ENCODE measurements around the gene LRRC43.

LRRC43 gene

DNA sequence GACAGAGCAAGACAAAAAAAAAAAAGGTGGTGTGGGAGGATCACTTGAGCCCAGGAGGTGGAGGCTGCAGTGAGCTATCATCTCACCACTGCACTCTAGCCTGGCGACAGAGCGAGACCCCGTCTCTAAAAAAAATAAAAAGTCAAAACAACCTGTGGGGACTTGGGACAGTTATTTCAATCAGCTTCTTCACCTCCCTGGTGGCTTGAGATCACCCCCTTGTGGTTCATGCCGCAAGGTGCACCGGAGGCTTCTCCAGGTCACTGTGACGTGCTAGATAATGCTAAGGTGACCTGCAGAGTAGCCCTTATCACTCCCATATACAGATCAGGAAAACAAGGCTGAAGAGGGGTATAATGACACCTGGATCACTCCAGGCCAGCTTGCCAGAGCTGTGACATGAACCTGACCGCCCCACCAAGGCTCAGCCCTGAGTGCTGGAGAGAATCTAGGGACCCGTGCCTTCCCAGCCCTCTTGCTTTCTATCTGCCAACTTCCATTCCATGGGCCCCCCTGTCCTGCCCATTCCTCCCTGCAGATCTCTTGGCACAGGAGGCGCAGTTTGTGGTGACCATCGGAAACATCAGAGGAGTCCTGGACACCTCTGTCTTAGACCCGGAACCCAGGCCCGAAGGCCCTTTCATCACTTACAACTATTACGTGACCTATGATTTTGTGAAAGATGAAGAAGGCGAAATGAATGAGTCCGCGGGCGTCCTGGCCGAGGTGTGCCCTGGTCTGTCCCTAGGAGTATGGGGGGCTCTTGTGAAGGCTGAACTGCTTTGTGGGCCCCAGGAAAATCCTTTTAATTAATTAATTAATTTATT, 8.1 kb downstream of the LRRC43 start:
- H3K4me3 ChIP-seq (ENCODE audit: low read depth, low read length): no peak overlapping the region

DNA sequence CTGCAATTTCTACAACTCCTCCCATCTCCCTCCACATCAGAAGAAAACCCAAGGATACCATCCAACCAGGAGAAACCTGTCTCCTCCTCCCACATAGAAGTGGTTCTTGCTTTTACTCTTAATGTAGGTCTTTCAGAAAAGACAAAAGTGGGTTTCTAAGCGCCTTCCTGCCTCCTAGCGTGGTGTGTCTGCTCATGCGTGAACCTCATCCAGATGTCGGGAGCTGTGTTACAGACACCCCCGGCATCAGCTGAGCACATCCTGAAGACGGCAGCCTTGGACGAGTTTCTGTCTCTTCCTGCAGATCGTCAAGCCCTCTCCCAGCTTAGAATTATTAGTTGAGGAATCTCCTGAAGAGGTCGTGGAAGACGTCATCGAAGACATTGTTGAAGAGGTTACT, 9.5 kb downstream of the LRRC43 start:
- H3K4me3 ChIP-seq (ENCODE audit: low read depth, low read length): no peak overlapping the region

DNA sequence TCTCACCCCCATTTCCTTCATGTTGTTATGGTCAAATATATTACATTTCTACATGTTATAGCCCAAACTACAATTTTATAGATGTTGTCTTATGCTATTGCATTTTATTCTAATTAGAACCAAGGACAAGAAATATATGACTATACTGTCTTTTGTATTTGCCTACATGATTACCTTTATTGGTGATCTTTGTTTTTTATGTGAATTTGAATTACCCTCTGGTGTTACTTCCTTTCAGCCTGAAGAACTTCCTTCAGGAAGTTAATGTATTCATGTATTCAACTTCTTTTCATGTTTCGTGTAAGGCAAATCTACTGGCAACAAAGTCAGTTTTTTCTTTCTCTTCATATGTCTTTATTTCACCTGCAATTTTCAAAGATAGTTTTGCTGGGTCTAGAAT, 11.9 kb downstream of the LRRC43 start:
- H3K4me3 ChIP-seq (ENCODE audit: low read depth, low read length): no peak overlapping the region

DNA sequence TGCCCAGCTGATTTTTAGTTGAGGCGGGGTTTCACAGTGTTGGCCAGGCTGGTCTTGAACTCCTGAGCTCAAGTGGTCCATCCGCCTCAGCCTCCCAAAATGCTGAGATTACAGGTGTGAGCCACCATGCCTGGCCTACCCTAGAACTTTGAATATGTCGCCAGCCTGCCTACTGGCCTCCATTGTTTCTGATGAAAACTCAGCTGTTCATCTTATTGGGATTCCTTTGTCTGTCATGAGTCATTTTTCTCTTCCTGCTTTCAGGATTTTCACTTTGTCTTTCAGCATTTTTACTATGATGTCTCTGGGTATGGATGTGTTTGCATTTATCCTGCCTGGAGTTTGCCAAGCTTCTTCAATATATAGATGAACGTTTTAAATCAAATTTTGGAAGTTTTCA, 12.5 kb downstream of the LRRC43 start:
- no peak overlapping the region for H3K4me3 ChIP-seq (ENCODE audit: low read depth, low read length)

DNA sequence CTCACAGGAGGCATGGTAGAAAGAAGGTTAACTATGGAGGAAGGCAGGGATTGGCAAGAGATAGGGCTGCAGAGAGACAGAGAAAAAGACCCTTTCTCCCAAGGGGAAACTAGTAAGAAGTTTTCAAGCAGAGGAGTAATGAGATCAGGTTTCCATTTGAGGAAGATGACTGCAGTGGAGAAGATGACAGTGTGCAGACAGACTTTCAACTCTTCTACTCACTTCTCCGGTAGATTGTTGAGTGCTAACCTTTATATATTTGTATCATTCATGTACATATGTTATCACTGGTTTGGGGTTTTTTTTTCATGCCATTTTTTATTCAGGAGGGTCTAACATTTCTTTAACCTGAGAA, 14.7 kb downstream of the LRRC43 start:
- no peak overlapping the region for H3K4me3 ChIP-seq (ENCODE audit: low read depth, low read length)

DNA sequence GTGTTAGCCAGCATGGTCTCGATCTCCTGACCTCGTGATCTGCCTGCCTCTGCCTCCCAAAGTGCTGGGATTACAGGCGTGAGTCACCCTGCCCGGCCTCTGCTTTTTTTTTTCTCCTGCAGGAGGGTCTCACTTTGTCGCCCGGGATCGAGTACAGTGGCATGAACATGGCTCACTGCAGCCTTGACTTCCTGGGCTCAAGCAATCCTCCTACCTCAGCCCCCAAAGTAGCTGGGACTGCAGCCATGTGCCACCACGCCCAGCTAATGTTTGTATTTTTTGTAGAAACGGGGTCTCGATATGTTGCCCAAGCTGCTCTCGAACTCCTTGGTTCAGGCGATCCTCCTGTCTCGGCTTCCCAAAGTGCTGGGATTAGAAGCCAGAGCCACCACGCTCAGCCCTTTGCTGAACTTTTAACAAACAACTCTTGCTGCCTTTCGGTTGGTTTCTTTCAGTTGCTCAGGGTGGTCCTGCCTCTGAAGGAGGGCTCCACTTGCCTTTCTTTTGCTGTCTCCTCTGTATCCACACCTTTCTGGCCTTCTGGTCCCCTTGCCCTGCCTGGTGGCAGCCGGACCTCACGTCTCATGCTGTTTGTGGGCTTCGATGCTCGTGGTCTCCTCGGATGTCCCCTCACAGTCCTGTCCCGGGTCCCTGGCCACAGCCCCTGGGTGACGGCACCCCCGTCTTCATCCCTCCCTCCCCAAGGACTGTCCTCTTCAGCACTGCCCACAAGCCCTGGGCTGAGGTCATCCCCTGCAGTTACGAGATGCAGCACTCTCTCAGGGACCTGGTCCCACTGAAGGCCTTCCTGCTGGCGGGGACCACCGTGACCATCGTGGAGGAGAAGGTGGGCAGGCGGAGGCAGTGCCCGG, 16.8 kb downstream of the LRRC43 start:
- no peak overlapping the region for H3K4me3 ChIP-seq (ENCODE audit: low read depth, low read length)

DNA sequence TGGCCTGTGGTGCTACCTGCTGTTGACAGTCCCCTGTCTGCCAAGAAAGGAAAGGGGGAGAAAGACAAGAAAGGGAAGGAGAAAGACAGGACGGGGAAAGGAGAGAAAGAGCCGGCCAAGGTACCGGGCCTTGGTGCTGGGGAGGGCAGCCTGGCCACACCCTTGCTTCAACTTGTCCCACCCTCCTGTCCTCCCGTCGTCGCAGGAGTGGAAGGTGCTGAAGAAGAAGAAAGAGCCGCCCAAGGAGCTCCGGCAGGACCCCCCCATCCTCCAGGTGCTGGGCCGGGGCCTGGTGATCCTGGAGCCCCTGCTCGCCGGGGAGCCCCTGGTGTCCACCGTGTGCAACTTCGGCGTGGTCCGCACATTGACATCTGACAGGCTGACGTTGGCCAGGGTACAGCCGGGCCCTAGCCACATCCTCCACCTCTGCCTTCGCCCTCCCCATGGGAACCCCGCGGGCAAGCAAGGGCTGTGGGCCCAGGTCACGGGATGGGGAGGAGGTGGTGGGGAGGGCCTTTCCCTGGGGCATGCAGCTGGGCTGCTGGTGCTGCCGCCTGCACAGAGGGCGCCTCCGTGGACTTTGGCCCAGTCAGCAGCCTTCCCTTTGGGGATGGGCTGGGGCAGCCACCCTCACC, 17.7 kb downstream of the LRRC43 start:
- no peak overlapping the region for H3K4me3 ChIP-seq (ENCODE audit: low read depth, low read length)

DNA sequence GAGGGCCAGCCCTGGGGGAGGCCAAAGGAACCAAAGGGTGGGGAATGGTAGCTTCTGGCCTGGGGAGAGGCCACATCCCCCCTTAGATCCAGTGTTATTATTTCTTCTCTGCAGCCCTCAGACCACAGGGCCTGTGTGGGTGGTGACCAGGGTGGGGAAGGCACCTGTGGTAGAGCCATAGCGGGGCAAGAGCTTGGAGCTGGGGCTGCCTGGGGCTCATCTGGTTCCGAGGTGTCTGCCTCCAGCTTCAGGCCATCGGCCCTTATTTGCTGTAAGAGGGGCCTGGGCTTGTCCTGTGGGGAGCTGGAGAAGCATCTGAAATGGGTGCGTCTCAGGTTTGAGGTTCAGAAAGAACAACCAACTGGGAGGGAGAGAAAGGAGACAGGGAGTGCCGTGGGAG, 18.5 kb downstream of the LRRC43 start:
- H3K4me3 ChIP-seq (ENCODE audit: low read depth, low read length): no peak overlapping the region

DNA sequence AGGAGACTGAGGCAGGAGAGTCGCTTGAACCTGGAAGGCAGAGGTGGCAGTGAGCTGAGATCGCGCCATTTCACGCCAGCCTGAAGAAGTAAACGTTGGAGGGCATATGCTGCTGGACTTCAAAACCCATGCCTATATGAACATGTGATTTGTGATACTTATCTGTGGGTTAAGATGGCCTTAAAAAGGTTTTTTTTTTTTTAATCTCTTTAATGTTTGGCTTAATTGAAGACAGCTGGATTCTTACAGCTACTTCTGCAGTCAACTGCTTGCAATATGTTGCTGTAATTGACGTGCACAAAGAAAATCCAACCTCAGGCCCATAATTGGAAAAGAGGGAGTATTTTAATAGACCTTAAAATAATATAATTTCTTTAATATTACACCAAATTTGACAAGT, 19.1 kb downstream of the LRRC43 start:
- no peak overlapping the region for H3K4me3 ChIP-seq (ENCODE audit: low read depth, low read length)

DNA sequence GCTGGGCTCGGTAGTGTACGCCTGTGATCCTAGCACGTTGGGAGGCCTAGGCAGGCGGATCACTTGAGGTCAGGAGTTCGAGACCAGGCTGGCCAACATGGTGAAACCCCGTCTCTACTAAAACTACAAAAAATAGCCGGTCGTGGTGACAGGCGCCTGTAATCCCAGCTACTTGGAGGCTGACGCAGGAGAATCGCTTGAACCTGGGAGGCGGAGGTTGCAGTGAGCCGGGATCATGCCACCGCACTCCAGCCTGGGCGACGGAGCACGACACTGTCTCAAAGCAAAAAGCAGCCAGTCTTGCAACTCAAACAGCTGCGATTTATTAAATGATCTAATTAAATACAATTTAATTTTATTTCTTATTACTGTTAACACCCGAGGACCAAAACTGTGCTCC, 19.9 kb downstream of the LRRC43 start:
- peak overlapping the region; percentile 49 for H3K4me3 ChIP-seq (ENCODE audit: low read depth, low read length)

DNA sequence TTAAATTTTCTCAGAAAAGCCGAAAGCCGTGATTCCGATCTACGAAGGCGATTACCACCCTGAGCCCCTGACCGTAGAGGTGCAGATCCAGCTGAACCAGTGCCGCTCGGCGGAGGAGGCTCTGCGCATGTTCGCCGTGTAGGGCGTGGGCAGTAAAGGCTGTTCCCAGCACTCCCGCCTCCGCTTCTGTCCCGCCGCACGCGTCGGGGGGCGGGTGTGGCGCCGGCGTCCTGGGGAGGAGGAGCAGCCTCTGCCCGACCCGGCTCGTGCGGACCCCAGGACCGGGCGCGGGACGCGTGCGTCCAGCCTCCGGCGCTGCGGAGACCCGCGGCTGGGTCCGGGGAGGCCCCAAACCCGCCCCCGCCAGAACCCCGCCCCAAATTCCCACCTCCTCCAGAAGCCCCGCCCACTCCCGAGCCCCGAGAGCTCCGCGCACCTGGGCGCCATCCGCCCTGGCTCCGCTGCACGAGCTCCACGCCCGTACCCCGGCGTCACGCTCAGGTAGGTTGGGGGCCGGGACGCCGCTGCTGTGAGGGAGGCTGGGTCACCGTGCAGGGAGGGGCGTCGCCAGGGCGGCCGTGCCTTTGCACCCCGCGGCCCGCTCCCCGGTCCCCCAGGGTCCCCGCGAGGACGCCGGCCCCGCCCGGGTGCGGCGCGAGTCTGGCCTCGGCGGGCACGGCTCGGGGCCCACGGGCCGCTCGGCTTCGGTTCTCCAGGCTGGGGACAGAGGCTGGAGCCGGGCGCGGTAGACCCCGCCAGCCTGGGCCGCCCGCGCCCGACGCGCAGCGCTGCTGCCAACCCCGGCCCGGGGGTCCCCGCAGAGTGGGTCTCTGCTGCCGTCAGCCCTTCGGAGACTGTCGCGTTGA, 20.6 kb downstream of the LRRC43 start, which contains the start of gene B3GNT4:
Gene B3GNT4, plus strand, starts transcription at position 409 of the 866 bp plus-strand sequence. CDS start 910 bp downstream, outside the sequence.
- peak within 1 kb of the TSS; percentile 49 for H3K4me3 ChIP-seq (ENCODE audit: low read depth, low read length)

DNA sequence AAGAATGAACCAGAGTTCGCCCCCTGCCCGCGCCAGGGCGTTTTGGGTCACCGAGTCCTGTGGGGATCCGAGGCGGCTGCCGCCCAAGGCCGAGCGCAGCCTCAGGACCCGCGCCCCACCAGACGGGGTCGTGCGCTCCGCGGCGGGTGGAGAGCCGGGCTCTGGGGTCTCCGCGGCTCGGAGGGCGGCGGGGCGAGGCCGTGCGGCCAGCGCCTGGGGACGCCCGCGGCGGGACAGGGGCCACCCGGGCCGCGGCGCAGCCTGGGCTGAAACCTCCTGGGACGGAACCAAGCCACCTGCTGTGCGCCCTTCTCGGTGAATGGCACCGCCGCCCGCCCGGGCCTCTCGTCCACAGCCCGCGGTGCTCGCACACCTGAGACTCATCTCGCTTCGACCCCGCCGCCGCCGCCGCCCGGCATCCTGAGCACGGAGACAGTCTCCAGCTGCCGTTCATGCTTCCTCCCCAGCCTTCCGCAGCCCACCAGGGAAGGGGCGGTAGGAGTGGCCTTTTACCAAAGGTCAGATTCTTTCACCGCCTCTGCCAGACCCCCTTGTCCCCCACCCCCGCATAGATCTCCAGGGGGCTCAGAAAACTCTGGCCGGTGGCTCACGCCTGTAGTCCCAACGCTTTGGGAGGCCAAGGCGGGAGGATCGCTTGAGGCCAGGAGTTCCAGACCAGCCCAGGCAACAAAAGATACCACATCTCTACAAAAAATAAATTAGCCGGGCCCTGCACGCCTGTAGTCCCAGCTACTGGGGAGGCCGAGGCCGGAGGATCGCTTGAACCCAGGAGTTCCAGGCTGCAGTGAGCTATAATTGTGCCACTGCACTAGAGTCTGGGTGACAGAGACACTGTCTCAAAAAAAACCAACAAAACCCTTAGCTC, 21.5 kb downstream of the LRRC43 start:
- H3K4me3 ChIP-seq (ENCODE audit: low read depth, low read length): peak overlapping the region; percentile 31

DNA sequence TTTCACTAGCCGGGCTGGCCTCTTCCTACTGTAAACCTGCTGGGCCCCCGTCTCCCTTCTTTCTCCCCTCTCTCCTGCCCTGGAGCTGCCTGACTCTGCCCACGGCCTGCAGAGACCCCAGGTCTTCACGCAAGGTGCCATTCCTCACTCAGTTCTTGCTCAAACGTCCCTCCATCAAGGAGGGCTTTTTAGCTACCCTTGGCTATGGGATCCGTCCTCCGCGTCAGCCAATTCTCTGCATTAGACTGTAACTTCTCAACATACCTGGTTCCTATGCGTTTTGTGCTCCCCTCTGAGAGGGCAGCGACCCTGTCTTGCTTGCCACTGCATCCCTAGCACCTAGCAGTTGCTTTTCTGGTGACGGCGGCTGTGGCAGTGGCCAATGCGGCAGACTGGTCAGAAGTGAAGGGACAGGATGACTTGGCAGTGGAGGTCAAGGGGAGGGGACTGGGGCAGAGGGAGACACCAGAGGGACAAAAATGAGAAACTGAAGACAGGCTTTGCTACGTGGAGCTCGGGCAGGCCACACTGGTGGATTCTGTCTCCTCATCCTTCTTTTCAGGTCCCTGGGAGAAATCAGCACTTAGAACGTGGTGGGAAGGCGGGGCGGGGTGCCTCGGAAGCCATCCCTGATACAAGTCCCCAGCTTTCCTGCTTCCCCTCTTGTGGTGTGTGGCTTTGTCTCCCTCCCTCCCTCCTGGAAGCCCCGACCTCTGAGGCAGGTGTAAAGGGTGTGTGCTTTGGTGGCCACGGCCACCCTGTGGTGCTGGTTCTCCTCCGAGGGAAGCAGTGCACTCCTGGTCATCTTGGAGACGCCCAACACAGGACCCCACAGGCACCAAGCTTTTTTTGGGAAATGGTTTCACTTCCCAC, 22.4 kb downstream of the LRRC43 start:
- H3K4me3 ChIP-seq (ENCODE audit: low read depth, low read length): no peak overlapping the region

DNA sequence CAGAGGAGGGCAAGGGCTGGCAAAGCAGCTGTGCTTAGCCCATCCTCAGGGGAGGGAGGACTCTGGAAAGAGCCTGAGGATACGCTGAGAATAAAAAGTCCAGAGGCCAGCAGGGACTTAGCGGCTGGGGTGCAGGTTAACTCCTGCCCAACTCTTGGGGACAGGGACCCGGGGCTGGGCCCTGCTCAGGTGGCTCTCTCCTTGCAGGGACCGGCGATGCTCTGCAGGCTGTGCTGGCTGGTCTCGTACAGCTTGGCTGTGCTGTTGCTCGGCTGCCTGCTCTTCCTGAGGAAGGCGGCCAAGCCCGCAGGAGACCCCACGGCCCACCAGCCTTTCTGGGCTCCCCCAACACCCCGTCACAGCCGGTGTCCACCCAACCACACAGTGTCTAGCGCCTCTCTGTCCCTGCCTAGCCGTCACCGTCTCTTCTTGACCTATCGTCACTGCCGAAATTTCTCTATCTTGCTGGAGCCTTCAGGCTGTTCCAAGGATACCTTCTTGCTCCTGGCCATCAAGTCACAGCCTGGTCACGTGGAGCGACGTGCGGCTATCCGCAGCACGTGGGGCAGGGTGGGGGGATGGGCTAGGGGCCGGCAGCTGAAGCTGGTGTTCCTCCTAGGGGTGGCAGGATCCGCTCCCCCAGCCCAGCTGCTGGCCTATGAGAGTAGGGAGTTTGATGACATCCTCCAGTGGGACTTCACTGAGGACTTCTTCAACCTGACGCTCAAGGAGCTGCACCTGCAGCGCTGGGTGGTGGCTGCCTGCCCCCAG, 23.4 kb downstream of the LRRC43 start:
- H3K4me3 ChIP-seq (ENCODE audit: low read depth, low read length): no peak overlapping the region

DNA sequence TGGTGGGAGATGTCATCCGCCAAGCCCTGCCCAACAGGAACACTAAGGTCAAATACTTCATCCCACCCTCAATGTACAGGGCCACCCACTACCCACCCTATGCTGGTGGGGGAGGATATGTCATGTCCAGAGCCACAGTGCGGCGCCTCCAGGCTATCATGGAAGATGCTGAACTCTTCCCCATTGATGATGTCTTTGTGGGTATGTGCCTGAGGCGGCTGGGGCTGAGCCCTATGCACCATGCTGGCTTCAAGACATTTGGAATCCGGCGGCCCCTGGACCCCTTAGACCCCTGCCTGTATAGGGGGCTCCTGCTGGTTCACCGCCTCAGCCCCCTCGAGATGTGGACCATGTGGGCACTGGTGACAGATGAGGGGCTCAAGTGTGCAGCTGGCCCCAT, 24.1 kb downstream of the LRRC43 start:
- H3K4me3 ChIP-seq (ENCODE audit: low read depth, low read length): no peak overlapping the region

DNA sequence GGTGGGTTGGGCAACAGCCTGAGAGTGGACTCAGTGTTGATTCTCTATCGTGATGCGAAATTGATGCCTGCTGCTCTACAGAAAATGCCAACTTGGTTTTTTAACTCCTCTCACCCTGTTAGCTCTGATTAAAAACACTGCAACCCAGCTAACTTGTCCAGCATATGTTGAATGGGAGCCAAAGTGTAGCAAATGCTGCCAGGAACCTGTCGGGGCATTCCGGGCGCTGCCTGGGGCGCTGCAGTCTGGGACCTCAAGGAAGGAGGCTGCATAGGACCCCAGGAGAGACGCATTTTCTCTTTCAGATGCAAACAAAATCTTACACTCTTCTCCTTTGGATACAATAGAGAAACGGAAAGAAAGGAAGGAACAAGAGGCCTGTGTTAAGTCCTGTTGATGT, 24.5 kb downstream of the LRRC43 start:
- no peak overlapping the region for H3K4me3 ChIP-seq (ENCODE audit: low read depth, low read length)

DNA sequence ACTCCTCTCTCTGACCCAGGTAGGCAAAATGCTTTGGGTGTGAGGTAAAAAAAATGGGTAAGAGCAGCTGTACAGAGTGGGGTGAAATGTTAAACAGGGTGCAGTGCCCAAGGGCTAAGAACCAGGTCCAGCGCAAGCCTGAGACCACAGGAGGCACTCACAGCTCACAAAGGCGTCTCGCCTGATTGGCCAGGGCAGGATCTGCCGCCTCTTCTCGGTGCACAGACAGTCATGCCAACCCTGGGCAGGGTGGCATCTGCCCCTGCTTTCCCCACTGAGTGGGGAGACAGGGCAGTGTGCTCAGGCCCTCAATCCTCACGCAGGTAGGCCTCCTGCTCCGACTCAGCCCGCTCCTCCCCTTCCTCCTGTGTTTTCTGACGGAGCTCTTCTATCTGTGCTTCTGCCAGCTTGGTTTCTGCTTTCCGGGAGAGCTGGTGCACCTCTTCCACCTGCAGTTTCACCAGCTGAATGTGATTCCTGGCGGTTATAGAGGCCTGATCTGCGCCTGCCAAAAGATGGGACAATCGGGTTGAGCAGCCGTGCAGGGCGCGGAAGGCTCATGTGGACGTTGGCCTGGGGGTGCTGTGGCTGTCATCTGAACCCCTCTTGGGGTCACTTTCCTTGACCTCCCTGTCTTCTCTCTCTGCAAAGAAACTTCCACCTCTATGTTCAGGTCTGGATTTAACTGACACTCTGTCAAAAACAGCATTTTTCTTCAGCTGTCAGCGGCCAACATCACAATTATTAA, 25.3 kb downstream of the LRRC43 start:
- H3K4me3 ChIP-seq (ENCODE audit: low read depth, low read length): no peak overlapping the region
